GM12891 (cell line): ENCODE data around the gene KIAA0825.

Experiments used
- PAX5 ChIP-seq: IDR thresholded peaks from 2 replicates; pipeline ENCODE4 v1.6.1; 2011; ENCODE audit warnings: low read length, moderate library complexity, mild to moderate bottlenecking; ENCODE audit not compliant: insufficient read depth, severe bottlenecking
- POLR2A ChIP-seq: IDR thresholded peaks from 2 replicates; pipeline ENCODE4 v1.6.1; 2011; ENCODE audit warnings: low read depth, low read length, control low read depth
- POLR2AphosphoS5 ChIP-seq: IDR thresholded peaks from 2 replicates; pipeline ENCODE4 v1.6.1; 2011; ENCODE audit warnings: low read depth, low read length, control low read depth
- POU2F2 ChIP-seq: IDR thresholded peaks from 2 replicates; pipeline ENCODE4 v1.6.1; 2011; ENCODE audit warnings: low read depth, mild to moderate bottlenecking, control low read depth, low read length, moderate library complexity
- SPI1 ChIP-seq: IDR thresholded peaks from 2 replicates; pipeline ENCODE4 v1.6.1; 2011; ENCODE audit warnings: low read depth, low read length, control low read depth
- TAF1 ChIP-seq: IDR thresholded peaks from 2 replicates; pipeline ENCODE4 v1.6.1; 2011; ENCODE audit warnings: low read depth, low read length, control low read depth

- no peak for TF ChIP-seq POLR2A
- TF ChIP-seq POLR2AphosphoS5: no peak
- TF ChIP-seq TAF1: no peak
- no peak for TF ChIP-seq POU2F2
- TF ChIP-seq PAX5: no peak
- no peak for TF ChIP-seq SPI1
Measured at GRCh38 chr5:94577466-94578245, 40.7 kb downstream of the KIAA0825 start.
